IPS DF 19.7 (cell line): Measurements from ENCODE around the gene NET1.
A peak's percentile ranks its signal among the peaks of the same experiment; 100 is the strongest.

ENCODE experiments used
- DNase-seq: peaks from one replicate; pipeline ENCODE4 v3.0.0-alpha.2; 2013; ENCODE audit warnings: low read depth, low spot score

The NET1 gene

DNA sequence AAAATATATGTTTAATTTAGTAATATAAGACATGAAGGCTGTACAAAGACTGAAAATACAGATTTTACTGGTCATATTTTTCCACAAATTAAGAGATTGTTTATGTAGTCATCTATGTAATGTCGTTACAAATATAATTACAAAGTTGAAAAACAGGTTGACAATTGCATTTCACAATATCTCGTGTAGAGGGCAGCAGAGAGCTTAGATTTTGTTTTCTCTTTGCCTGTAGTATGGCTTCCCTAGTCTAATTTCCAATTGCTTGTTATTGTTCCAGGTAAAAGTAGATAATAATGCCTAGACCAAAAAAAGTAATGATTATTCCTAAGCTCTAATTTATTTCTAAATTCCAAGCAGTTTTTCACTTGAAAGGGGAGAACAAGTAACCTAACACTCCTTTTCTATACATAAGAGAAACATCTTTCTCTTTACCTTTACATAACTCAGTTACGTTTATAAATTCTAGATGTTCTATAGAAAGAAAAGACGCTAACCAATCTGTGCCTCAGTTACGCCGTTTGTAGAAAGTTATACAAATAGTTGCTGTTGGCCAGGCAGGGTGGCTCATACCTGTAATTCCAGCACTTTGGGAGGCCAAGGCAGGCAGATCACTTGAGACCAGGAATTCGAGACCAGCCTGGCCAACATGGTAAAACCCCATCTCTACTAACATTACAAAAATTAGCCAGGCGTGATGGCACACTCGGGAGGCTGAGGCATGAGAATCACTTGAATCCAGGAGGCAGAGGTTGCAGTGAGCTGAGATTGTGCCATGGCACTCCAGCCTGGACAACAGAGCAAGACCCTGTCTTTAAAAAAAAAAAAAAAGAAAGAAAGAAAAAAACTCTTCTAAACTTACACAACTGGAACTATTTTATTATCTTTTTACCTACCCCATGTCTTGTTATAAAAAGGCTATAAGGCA lies 30.0 kb downstream of the NET1 start:
- no peak for DNase-seq

DNA sequence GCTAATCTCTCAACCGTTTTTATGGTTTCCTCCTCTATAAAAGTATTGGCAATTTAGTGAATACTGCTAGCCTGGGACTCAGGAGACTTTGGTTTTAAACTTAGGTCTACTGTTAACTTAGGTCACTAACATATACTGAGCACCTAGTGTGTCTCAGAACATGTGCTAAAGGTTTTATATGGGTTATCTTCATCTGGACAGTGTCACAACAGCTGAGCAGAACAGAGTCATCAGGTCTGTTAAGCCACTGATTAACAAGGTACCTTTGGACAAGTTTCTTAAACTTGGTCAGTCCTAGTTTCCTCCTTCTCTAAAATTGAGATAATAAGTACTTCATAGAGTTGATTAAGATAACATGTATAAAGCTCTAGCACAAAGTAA lies 30.6 kb downstream of the NET1 start:
- no peak for DNase-seq

DNA sequence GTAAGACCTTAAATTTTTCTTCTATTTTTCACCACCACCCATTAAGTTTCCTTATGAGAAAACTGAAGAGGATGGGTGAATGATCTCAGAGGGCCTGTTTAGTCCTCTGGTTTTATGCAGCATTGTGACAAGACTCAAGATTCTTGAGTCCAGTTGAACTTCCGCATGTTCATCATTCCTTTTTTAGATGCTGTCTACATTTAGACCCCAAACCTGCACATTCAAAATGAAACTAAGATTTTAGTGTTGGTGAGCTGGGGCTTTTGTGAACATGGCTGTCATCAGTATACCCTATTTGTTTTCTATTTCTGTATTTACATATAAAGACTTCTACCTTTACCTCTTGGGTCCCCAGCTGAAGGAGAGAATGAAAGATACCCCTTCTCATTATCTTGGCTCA lies 31.1 kb downstream of the NET1 start:
- no peak for DNase-seq

DNA sequence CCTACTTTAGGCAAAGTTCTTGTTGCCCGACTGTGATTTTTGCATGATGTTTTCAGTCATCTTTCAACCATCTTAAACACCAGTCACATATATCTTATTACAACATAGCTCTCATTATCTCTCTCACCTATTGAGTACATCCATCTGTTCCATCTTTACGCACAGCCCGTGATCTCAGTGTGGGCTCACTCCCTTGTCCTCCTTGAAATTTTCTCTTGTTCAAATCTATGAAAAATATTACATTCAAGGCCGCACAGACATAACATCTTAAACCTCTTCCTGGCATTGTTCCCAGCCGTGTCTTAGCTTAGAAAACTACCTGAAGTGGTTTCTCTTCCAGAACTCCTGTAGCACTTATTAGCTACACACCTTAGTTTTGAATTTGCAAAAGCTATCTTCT lies 32.6 kb downstream of the NET1 start:
- no peak for DNase-seq

DNA sequence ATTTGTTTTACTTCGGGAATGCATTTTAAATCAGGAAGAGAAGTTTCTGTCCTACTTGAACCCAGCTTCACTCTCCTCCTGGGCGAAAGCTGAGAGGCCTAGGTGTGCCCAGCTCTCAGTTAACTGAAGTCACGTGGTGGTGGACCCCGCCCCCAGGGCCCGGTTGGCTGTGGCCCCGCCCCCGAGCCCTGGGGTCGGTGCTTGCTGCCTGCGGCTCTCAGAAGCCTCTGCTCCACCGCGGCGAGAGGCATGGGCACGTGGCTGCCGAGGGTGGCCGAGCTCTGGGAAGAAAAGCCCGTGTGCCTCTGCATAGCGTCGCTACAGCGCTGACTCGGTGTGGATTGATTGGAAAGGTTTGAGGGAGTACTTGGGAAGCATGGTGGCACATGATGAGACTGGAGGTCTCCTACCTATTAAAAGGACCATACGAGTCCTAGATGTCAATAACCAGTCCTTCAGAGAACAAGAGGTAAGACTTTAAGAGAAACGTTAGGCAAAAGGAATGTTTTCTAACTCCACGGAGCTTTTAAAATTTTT lies 34.1 kb downstream of the NET1 start:
- DNase-seq = peak; percentile 71

DNA sequence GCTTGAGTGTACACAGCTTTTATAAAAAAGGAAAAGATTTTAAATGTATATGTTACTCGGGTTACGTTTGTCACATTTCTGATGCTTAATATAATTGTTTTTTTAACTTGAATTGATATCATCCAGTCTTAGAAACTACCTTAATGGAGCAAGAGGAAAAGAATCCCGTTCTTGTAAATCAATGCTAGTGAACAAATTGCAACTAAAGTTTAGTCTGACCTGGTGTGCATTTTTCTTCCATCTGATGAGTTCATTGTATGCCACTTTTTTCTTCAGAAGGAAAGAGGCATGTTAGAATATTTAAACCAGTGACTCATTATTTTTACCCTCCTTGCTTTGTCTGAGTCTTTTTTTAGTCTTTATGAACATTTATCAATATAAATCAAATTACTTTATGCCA lies 34.7 kb downstream of the NET1 start:
- no peak for DNase-seq

DNA sequence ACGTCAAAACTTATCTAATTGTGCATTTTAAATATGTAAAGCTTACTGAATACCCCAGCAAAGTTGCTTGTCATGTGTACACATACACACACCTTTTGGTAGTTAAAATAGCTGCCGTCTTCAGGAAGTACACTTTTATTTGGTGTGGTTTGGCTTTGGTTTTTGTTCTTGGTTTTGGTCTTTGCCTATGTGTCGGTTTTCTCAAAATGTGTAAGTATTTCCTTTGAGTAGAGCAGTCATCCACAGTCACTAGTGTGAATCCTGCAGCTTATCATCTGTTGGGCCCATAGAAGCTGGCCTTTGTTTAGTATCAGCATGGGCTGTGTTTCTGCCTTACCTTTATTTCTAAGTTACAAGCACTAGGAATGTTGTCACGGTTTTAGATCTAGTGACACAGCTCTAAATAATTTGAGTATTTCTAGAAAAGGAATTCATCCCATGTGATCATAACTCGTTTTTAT lies 35.3 kb downstream of the NET1 start:
- DNase-seq = no peak

DNA sequence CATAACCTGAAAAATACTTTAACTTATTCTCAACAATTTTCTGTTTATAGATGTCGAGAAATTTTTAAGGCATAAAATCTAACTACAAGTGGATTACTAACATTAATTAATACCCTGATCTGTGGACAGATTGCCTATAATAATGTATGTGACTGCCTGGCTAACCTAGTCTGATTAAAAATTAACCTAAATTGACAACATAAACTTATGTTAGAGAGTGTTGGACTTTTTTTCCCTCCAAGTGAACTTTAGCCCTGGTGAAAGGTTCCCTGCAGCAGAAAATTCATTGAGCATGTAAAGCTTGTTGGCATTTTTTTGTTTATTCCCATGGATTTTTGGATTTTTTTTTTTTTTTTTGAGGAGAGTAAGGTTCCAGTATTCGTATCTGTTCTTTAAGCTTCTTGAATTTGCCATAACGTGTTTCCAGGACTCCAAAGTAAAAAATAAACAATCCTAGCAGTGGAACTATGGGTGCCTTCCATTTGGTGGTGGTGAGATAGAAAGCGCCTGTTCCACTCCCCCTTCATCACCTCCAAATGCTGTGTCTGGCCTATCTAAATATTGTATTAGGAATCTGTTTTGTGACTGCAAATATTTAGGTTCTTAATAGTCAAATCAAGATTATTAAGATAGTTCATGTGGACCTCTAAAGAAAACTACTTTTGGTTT lies 36.1 kb downstream of the NET1 start:
- no peak for DNase-seq

DNA sequence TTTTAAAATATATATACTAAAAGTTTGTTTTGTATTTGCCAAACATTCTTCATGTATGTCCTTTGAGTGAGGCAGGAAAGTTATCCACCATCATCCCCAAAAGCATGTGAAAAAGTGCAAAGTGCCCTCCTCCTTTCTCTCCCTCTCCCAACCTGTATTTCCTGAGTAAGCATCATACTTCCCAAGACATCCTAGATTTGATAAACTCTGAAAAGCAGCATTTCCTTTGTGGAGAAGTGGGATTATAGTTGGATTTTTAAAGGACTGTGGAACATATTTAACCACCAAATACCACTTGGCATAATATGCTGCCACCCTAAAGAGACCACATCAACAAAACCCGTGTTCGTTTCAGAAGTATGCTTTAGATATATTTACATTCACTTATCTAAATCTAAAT lies 36.9 kb downstream of the NET1 start:
- DNase-seq = no peak

DNA sequence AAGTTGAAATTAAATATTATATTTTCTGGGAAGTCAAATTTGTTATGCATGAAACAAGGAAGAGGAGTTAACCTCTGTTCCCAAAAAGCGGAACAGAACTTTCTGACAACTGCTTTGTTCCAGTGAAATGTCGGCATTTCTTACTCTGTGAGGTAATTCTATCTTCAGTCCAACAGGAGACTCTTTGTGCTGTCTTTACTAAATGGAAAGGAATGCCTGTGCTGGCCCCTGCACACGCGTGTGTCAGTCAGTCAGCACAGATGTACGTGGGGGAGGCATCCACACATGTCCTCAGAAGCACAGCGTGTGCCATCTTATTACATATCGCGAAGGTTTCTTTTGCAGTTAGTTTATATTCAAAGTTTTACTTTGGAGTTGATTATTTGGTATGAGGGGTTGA lies 37.5 kb downstream of the NET1 start:
- DNase-seq = no peak

DNA sequence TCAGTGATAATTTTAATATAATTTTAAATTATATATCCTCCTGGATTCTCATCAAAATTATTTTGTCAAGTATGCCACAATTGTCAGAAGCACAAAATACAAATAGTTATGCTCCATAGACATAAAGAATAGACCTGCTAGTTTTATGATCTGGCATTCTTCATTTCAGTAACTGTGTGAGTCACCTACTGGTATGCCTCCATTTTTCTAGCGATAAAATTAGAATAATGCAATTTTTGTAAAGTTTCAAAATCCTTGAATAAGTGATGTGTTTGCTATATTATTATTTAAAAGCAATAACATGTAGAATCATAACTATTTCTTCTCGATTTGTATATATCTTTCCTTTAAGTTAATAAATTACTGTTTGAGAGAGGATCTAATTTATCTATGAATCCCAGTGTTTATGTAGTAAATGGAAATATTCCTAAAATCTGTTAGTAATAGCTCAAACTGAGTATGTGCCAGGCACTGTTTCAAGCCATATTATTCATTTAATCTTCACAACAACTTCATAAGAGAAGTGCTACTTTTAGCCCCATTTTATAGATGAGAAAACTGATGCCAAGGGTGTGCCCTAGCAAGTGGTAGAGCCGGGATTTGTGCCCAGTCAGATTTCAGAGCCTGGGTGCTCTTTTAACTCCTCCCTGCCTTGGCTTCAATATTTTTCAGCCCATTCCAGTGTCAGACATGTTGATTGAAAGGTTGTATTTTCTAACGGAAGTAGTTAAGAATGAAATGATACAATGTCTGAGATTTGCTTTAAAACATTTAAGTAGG lies 38.4 kb downstream of the NET1 start:
- no peak for DNase-seq

DNA sequence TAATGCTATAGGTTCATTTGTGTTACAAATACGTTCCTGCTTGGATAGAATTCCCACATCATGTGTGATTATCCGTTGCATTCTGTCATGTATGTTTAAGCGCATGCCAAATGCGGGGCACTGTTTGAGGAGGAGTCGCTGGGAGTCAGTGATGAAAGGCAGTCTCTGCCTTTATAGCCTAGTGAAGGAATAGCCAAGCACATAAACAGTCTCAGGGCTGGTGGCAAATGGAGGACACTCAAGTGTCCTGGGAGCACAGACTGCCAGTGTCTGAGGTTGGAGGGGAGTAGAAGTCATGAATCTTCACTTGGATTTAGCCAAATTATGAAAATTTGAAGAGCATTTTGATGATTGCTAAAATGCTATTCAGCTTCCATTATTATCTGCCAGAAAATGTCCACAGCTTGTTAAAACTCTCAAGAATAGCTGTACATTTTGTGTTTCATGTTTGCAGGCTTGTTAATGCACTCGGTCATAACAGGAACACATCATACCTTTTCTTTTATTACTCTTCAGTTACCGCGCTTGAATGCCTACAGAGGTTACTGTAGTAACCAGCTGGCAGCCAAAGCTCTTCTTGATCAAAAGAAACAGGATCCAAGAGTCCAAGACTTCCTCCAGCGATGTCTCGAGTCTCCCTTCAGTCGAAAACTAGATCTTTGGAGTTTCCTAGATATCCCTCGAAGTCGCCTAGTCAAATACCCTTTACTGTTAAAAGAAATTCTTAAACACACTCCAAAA lies 41.6 kb downstream of the NET1 start:
- no peak for DNase-seq

DNA sequence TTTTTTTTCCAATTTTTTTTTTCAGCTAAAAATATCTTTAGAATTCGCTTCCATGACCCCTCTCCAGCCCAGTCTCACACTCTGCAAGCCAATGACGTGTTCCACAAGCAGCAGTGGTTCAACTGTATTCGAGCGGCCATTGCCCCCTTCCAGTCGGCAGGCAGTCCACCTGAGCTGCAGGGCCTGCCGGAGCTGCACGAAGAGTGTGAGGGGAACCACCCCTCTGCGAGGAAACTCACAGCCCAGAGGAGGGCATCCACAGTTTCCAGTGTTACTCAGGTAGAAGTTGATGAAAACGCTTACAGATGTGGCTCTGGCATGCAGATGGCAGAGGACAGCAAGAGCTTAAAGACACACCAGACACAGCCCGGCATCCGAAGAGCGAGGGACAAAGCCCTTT lies 44.2 kb downstream of the NET1 start:
- DNase-seq = no peak

DNA sequence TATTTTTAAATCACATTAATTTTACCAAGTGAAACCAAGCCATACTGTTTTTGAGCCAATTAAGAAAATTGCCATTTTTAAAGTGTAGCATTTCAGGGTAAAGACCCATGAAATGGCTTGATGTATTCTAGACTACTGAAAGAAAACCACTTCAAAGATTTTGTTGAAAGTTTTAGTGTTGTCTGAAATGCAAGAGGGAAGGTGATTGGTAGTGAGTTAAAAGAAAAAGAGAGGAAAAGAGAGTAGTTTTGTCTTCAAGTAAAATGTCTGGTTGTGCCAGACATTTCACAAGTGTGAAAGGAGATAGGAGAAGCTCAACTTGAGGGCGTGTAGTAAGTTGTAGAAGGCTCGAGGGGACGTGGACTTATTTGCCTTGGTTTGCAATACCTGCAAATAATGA lies 45.4 kb downstream of the NET1 start:
- DNase-seq = no peak

DNA sequence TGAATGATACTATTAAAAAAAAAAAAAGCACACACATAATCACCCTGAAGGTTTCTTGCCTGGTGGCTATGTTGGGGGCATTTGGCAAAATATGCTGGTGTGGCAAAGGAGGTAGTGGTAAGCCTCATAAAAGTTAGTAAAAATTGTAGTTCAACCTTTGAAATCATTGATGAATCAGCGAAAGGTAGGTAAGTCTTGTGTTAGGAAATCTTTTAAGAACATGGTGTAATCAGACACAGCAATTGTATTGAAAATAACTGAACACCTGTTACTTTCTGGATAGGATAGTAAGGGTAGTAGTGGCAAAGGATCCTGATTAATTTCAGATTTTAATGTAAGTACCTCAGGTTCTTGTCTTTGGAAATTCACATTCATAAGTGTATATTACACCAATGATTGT lies 46.1 kb downstream of the NET1 start:
- no peak for DNase-seq

DNA sequence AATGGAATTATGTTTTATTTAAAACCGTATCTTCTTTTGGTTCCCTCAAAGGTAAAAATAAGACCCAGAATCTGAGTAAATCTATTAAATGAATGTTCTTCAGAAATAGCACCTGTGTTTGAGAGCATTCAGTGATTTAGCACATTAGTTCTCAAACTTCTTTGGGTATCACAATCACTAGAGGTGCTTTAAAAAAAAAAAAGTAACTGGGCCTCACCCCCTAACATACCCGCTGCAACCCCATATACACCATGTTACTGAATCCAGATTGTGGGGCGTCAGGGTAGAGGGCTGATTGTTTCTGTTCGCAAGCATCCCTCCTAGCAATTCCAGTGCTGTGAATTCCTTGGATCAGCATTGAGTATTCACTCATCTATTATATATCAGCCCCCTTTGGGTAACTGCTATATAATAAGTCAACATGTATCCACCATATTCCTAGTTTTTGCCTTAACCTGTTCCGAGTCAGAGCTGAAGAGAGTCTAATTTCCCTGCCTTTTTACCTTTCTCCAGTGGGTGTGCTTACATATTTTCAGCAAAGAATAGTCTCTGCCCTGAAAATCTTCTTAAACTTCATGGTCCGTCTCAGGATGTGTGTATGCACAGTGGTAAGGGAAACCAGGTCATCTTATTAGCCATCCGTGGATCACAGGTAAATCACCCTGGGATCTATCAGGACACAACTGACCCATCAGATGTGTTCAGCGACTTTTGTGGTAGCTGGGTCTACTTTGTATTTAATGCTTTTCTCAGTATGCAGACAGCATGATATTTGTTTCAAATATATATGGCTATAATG lies 46.8 kb downstream of the NET1 start:
- no peak for DNase-seq

DNA sequence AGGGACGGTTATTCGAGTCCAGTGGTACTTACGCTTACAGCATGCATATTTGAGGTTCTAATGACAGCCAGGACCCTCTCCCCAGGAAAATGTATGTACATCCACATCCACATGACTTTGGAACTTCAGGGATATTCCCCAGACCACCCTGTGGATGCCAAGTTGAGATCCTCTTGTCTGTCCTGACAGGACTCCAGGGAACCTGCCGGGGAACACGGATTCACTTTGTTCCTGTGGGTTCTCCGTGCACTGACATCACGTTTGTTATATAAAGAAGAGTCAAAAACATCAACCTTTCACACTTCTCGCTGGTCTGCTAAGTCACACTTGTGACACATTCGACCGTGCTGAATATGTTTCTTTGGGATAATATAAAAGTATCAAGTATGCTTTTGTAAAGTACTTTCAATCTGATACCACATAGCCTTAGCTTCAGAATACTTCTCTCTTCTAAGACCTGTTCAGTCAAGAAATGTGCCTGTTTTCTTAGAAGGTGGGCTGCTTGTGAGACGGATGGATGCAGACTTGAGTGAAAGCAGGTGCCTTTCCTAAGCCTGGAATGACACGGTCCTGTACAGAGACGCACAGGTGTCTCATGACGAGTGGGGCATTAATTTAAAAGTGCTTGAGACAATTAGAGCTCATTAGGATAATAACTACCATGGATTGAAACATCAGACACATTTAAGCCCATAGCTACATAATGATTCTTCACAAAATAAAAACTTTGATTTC lies 48.3 kb downstream of the NET1 start:
- DNase-seq = no peak

DNA sequence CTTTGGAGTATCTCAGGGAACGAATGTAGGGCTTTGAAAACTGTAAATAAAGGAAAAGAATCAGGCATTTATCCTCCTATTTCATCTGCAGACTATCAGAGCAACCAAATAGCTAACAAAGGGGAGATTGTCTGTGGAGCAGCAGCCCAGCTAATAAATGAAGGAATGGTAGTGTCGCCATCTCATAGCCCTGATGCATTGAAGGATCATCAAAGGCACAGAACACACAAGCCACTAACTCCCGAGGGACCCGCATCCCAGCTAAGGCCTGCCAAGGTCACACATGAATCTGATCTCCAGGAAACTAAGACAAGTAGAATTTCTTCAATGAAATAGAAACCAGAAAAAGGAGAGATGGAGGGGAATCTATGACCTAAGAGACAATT lies 48.8 kb downstream of the NET1 start:
- DNase-seq = no peak

DNA sequence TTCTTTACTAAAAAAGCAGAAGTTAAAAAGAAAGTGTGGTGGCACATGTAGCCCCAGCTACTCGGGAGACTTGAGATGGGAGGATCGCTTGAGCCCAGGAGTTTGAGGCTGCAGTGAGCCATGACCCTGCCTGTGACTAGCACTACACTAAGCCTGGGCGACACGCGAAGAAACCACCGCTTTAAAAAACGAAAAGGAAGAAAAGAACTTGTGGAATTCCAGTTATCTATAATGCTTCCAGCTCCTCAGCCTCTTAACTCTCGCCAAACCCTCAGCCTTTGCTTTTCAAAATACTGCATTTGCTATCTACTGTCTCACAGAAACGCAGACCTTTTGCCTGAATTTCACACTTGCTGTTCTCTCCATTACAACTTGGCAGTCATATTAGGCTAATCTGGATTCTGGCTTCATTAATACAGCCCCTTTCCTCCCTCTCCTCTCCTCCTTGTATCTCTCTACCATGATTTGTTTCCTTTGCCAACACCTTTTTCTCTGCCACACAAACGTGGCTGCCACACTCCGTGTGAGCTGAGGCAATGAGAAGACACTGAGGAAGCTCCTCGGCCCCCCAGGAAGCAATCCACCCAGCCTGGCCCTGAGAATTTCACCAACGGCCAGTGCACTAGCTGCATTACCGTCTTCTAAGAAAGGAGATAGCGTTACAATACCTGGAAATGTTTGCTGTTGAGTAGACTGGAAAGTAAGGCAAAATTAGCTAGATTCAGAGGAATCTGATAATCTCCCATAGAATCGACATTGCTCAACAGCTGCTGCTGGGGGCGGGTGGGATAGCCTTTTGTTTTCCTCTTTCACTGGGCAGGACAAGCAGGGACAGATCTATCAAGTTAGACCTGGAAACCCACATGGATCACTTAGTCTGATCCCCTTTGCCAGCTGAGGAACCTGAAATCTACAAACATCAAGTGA lies 49.8 kb downstream of the NET1 start:
- DNase-seq = no peak
